ENCODE measurements around the gene EXOC3.
A peak's percentile ranks its signal among the peaks of the same experiment; 100 is the strongest.
"Not testable (repeated sequence)": the region's sequence is repeated elsewhere in the genome, so short reads cannot be mapped to it uniquely, and the experiment has no call there.

EXOC3 gene

GRCh38 chr5:442335-443238 is at the start of gene EXOC3:
Gene EXOC3, plus strand, starts transcription at chr5:443176. Its CDS starts 3,030 bp downstream, at chr5:446206.
- TF ChIP-seq CTCF (IDR thresholded peaks at IDR 0.05; ENCODE audit: extremely low read depth, insufficient read depth, missing control alignments): no peak
- DNase-seq (ENCODE audit: low spot score): peak; percentile 97
- in situ Hi-C loops (cut with MboI; ENCODE audit: low pct_unique_long_range_greater_than_20kb, low sequenced_read_pairs, unreplicated experiment): no loop called here

GRCh38 chr5:393846-394275 is 49.1 kb upstream of the EXOC3 start:
- TF ChIP-seq CTCF (IDR thresholded peaks at IDR 0.05; ENCODE audit: extremely low read depth, insufficient read depth, missing control alignments): no peak
- in situ Hi-C loops (cut with MboI; ENCODE audit: low pct_unique_long_range_greater_than_20kb, low sequenced_read_pairs, unreplicated experiment): no loop called here
- no peak for DNase-seq (ENCODE audit: low spot score)

GRCh38 chr5:394671-395155 is 48.3 kb upstream of the EXOC3 start:
- no peak for DNase-seq (ENCODE audit: low spot score)
- in situ Hi-C loops (cut with MboI; ENCODE audit: low pct_unique_long_range_greater_than_20kb, low sequenced_read_pairs, unreplicated experiment): no loop called here
- TF ChIP-seq CTCF (IDR thresholded peaks at IDR 0.05; ENCODE audit: extremely low read depth, insufficient read depth, missing control alignments): no peak

GRCh38 chr5:395156-395920 is 47.6 kb upstream of the EXOC3 start:
- no peak for TF ChIP-seq CTCF (IDR thresholded peaks at IDR 0.05; ENCODE audit: extremely low read depth, insufficient read depth, missing control alignments)
- in situ Hi-C loops (cut with MboI; ENCODE audit: low pct_unique_long_range_greater_than_20kb, low sequenced_read_pairs, unreplicated experiment): no loop called here
- no peak for DNase-seq (ENCODE audit: low spot score)

GRCh38 chr5:395921-396530 is 47.0 kb upstream of the EXOC3 start:
- in situ Hi-C loops (cut with MboI; ENCODE audit: low pct_unique_long_range_greater_than_20kb, low sequenced_read_pairs, unreplicated experiment): no loop called here
- DNase-seq (ENCODE audit: low spot score): no peak
- TF ChIP-seq CTCF (IDR thresholded peaks at IDR 0.05; ENCODE audit: extremely low read depth, insufficient read depth, missing control alignments): no peak

GRCh38 chr5:396531-396961 is 46.4 kb upstream of the EXOC3 start:
- in situ Hi-C loops (cut with MboI; ENCODE audit: low pct_unique_long_range_greater_than_20kb, low sequenced_read_pairs, unreplicated experiment): no loop called here
- no peak for TF ChIP-seq CTCF (IDR thresholded peaks at IDR 0.05; ENCODE audit: extremely low read depth, insufficient read depth, missing control alignments)
- DNase-seq (ENCODE audit: low spot score): no peak

- DNase-seq (ENCODE audit: low spot score); in situ Hi-C loops (cut with MboI; ENCODE audit: low pct_unique_long_range_greater_than_20kb, low sequenced_read_pairs, unreplicated experiment): not testable (repeated sequence)
Observed at GRCh38 chr5:398141-398474, 44.9 kb upstream of the EXOC3 start.
